Endothelial cell of umbilical vein (primary cell): ENCODE measurements around the gene COQ8B. TPM values are rescaled to one million over a fixed set of nuclear protein-coding genes. Genes with fewer than 3 reads are reported as not detected.

Source experiments
- BruUV-seq: library from RNA; stranded (reverse); fragments of 400-500 nt; replicated peaks from 2 replicates; lab custom pipeline; 2021; lab: Mats Ljungman, UMichigan
- CTCF ChIA-PET: fragments of 300-600, 350-600 bp; sonication (Branson Sonifier 250); formaldehyde crosslinking; loops from one replicate; lab custom pipeline; 2021; ENCODE audit warnings: antibody characterized with exemption, inconsistent platforms; lab: Charles Lee
- POLR2A ChIA-PET: fragments of 300-600, 350-600 bp; sonication (Branson Sonifier 250); formaldehyde crosslinking; loops from one replicate; lab custom pipeline; 2021; ENCODE audit warnings: antibody characterized with exemption, inconsistent platforms; lab: Charles Lee
- DNase-seq: peaks from one replicate; pipeline ENCODE4 v3.0.0-alpha.2; 2011; ENCODE audit warnings: low read depth, low spot score
- FAIRE-seq: peaks from 2 replicates; lab custom pipeline; 2011; peaks lifted over from hg19 to GRCh38; lab: Jason Lieb, UNC
- H2AFZ ChIP-seq: 2 replicates; pipeline ENCODE4 v1.6.0; 2012; ENCODE audit warnings: low read depth, low read length, control low read depth, inconsistent platforms
- H3K27ac ChIP-seq: 2 replicates; pipeline ENCODE4 v1.5.1; 2011; ENCODE audit warnings: low read depth, mild to moderate bottlenecking, control low read depth, low read length, moderate library complexity; ENCODE audit not compliant: insufficient read depth
- H3K27me3 ChIP-seq, 2 experiments: 2 replicates each; pipeline versions ENCODE4 v1.6.0 to v1.6.1; 2011; ENCODE audit warnings: low read length in 2 of 2, mixed read lengths in 1 of 2; ENCODE audit not compliant: control insufficient read depth in 2 of 2, insufficient read depth in 2 of 2
- H3K36me3 ChIP-seq, 2 experiments: 2 replicates in 1 of 2; 3 replicates in 1 of 2; pipeline ENCODE4 v1.5.1; 2011; ENCODE audit warnings: low read length in 2 of 2, mild to moderate bottlenecking in 1 of 2, moderate library complexity in 1 of 2; ENCODE audit not compliant: control insufficient read depth in 2 of 2, insufficient read depth in 2 of 2; ENCODE audit errors: extremely low read depth in 1 of 2
- H3K4me1 ChIP-seq: 3 replicates; pipeline ENCODE4 v1.5.1; 2011; ENCODE audit warnings: mild to moderate bottlenecking, low read length; ENCODE audit not compliant: control insufficient read depth, insufficient read depth; ENCODE audit errors: extremely low read depth
- H3K4me2 ChIP-seq: 2 replicates; pipeline ENCODE4 v1.6.1; 2011; ENCODE audit warnings: low read length, control low read depth, mixed read lengths; ENCODE audit not compliant: insufficient read depth
- H3K4me3 ChIP-seq, 3 experiments: fragments of 200-600 bp in 1 of 3; sonication (generic), shearing (Covaris generic) in 1 of 3; replicated peaks in 1 of 3; 2 replicates each; pipeline ENCODE4 v1.5.1; 2011 to 2016; ENCODE audit warnings: control low read depth in 3 of 3, low read length in 3 of 3, mild to moderate bottlenecking in 2 of 3, inconsistent platforms in 1 of 3, low read depth in 1 of 3, moderate library complexity in 1 of 3; ENCODE audit not compliant: insufficient read depth in 1 of 3
- H3K79me2 ChIP-seq: 2 replicates; pipeline ENCODE4 v1.6.0; 2012; ENCODE audit warnings: low read length, inconsistent platforms; ENCODE audit not compliant: control insufficient read depth, insufficient read depth
- H3K9ac ChIP-seq: replicated peaks from 2 replicates; pipeline ENCODE3; 2011; ENCODE audit warnings: low read length, control low read depth; ENCODE audit not compliant: insufficient read depth; ENCODE audit errors: extremely low read depth
- H3K9me1 ChIP-seq: replicated peaks from 3 replicates; pipeline ENCODE4 v1.6.0; 2011; ENCODE audit warnings: mild to moderate bottlenecking, low read length; ENCODE audit not compliant: control insufficient read depth, insufficient read depth; ENCODE audit errors: extremely low read depth
- H3K9me3 ChIP-seq: replicated peaks from 2 replicates; pipeline ENCODE4 v1.5.1; 2012; ENCODE audit warnings: low read length, inconsistent platforms; ENCODE audit not compliant: control insufficient read depth, insufficient read depth
- H4K20me1 ChIP-seq: replicated peaks from 2 replicates; pipeline ENCODE3; 2011; ENCODE audit warnings: mild to moderate bottlenecking, low read length; ENCODE audit not compliant: control insufficient read depth, insufficient read depth; ENCODE audit errors: extremely low read depth
- CTCF ChIP-seq, 2 donors: IDR thresholded peaks; 1 replicate in 1 of 2; 2 replicates in 1 of 2; pipeline ENCODE4 v1.5.1; 2011; ENCODE audit warnings: low read length in 2 of 2, mild to moderate bottlenecking in 2 of 2, moderate library complexity in 2 of 2, control low read depth in 1 of 2, inconsistent platforms in 1 of 2, low read depth in 1 of 2; ENCODE audit not compliant: insufficient read depth in 1 of 2; ENCODE audit errors: extremely low read depth in 1 of 2
- EZH2 ChIP-seq: IDR thresholded peaks from 2 replicates; pipeline ENCODE4 v1.6.1; 2012; ENCODE audit warnings: borderline replicate concordance, low read depth, mild to moderate bottlenecking, moderate library complexity, low read length, inconsistent platforms; ENCODE audit not compliant: severe bottlenecking
- FOS ChIP-seq: IDR thresholded peaks from 2 replicates; pipeline ENCODE4 v1.6.1; 2011; ENCODE audit warnings: mild to moderate bottlenecking, low read length, moderate library complexity, borderline replicate concordance; ENCODE audit not compliant: insufficient read depth
- GATA2 ChIP-seq: IDR thresholded peaks from 2 replicates; pipeline ENCODE4 v1.7.0; 2011; ENCODE audit warnings: low read depth, mild to moderate bottlenecking, moderate library complexity, mixed read lengths, low read length; ENCODE audit not compliant: insufficient read length, insufficient read depth
- JUN ChIP-seq: IDR thresholded peaks from 2 replicates; pipeline ENCODE4 v1.6.1; 2011; ENCODE audit warnings: borderline replicate concordance, low read depth; ENCODE audit not compliant: insufficient read length, insufficient read depth
- MAX ChIP-seq: IDR thresholded peaks from 2 replicates; pipeline ENCODE4 v1.6.1; 2011; ENCODE audit not compliant: insufficient read depth, insufficient read length
- MYC ChIP-seq: IDR thresholded peaks from one replicate; pipeline ENCODE4 v1.6.1; 2011; ENCODE audit warnings: mild to moderate bottlenecking, low read depth, low read length
- POLR2A ChIP-seq: IDR thresholded peaks from 2 replicates; pipeline ENCODE4 v1.6.1; 2012; ENCODE audit warnings: low read depth, mild to moderate bottlenecking, control low read depth, low read length
- POLR2AphosphoS5 ChIP-seq: IDR thresholded peaks from 2 replicates; pipeline ENCODE4 v1.6.1; 2012; ENCODE audit warnings: low read depth, mild to moderate bottlenecking, control low read depth, low read length, moderate library complexity; ENCODE audit not compliant: insufficient read depth
- dilution Hi-C: fragments of 300-500 bp; cut with MboI; formaldehyde crosslinking; loops from one replicate; pipeline ENCODE4 v1.15.0; 2019; ENCODE audit warnings: low sequenced_read_pairs; ENCODE audit not compliant: extremely low pct_ligation_motif_present
- intact Hi-C: fragments of 100-400 bp; cut with micrococcal nuclease; formaldehyde crosslinking; loops from one replicate; pipeline ENCODE4 v1.10.0; 2022
- polyA plus RNA-seq, 4 experiments: library from polyadenylated mRNA; depleted of rRNA in 3 of 4; stranded (reverse) in 3 of 4; unstranded in 1 of 4; fragments of >200 nt; gene quantifications; 2 replicates each; pipeline versions ENCODE4 v1.2.1 to v1.2.3, GENCODE V29; 2011 to 2012; ENCODE audit warnings: missing spikeins in 1 of 4
- total RNA-seq: library from RNA; stranded (reverse); gene quantifications from 2 replicates; pipeline ENCODE4 v1.2.3, GENCODE V29; 2021

The COQ8B gene
- total and polyA plus RNA-seq, 2 donors (not counting 3 experiments of a cell fraction or from before 2014, with no cell fraction given) = 16.2 to 19.2 TPM

- Histone ChIP-seq H3K9me1 (no peaks in the 10 kb centered on the region), H3K4me1 (no peaks in the 10 kb centered on the region), H3K4me2 (no peak overlapping the region), H3K79me2 (no peaks in the 10 kb centered on the region), H3K9me3 (no peaks in the 10 kb centered on the region), H3K27ac (no peak overlapping the region), H3K27me3 (no peaks in the 10 kb centered on the region), H3K9ac (no peak overlapping the region), H3K36me3 (peaks cover 0 to 9% of the 10 kb centered on the region in 2 experiments), H3K4me3 (no peak overlapping the region), H4K20me1 (no peaks in the 10 kb centered on the region), H2AFZ (no peak overlapping the region)
- POLR2A ChIA-PET = no interaction called here
- dilution Hi-C loops (no loop called here), intact Hi-C loops (no loop called here)
- CTCF ChIA-PET = interaction anchor here (0.8 to 2.1 kb wide), 2 partner anchors 37 to 66 kb away, joined by 3 to 4 read pairs; no protein-coding TSS in a partner anchor
- no TSS peak for BruUV-seq
- DNase-seq (no peak), FAIRE-seq (no peak)
- TF ChIP-seq GATA2 (no peak), POLR2A (no peak), JUN (no peak), EZH2 (no peak), POLR2AphosphoS5 (no peak), MYC (no peak), FOS (no peak), CTCF (IDR thresholded peaks at IDR 0.05; ENCODE audit: extremely low read depth in 1 of 2, insufficient read depth in 1 of 2, low read depth in 1 of 2, low read length in 2 of 2) (no peak), MAX (no peak)
Observed at GRCh38 chr19:40700083-40700482, 16.6 kb downstream of the COQ8B start.
